ENCODE data around the gene UMODL1.

DNA sequence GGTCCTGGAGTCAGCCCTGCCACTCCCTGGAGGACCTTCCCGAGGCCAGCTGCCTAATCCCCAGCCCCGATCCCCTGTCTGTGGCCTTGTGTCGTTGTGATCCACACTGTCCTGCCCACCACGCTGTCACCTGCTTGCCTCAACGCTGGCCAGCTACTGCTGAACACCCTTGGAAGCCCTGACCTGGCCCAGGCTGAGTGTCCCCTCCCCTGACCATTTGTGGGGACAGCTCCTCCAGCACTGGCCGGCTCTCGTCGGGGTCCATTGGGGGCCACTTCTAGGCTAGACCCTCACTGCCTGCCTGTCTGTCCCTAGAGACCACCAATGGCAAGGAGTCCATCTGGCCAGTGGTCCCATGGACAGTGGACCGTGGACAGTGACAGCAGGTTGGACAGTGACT, 12.0 kb upstream of the UMODL1 start:
- TF ChIP-seq, protein P1, sequence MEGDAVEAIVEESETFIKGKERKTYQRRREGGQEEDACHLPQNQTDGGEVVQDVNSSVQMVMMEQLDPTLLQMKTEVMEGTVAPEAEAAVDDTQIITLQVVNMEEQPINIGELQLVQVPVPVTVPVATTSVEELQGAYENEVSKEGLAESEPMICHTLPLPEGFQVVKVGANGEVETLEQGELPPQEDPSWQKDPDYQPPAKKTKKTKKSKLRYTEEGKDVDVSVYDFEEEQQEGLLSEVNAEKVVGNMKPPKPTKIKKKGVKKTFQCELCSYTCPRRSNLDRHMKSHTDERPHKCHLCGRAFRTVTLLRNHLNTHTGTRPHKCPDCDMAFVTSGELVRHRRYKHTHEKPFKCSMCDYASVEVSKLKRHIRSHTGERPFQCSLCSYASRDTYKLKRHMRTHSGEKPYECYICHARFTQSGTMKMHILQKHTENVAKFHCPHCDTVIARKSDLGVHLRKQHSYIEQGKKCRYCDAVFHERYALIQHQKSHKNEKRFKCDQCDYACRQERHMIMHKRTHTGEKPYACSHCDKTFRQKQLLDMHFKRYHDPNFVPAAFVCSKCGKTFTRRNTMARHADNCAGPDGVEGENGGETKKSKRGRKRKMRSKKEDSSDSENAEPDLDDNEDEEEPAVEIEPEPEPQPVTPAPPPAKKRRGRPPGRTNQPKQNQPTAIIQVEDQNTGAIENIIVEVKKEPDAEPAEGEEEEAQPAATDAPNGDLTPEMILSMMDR (IDR thresholded peaks at IDR 0.05): no peak
- TF ChIP-seq EP300 (IDR thresholded peaks at IDR 0.05): no peak
